ENCODE measurements around the gene KDM2B.

Gene KDM2B

DNA sequence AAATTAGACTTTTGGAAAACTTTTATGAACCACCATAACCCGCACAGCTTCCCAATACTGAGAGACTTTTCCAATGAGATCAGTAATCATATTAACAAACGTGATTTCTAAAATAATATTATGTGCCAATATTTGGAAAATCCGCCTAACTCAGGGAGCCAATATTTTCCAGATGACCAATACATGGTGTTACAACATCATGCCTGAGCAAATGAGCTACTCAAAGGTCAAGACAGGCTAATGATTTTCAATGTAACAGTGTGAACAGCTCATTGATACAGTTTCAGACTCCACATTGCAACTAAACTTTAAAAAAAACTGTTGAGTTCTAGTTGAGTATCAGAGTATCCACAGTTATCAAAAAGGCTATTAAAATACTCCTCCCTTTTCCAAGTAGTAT is 134.1 kb downstream of the KDM2B start:
- peaks cover 17% of the 10 kb centered on the region for H3K4me1 Mint-ChIP-seq (ENCODE audit: low read depth)
- H3K27me3 Mint-ChIP-seq, result no peaks in the 10 kb centered on the region
- H3K4me3 Mint-ChIP-seq, result no peak overlapping the region
- H3K36me3 Mint-ChIP-seq (ENCODE audit: low read depth), result peaks cover 79% of the 10 kb centered on the region
- no peak for DNase-seq
- peak overlapping the region; percentile 9 for H3K27ac Mint-ChIP-seq
- no peaks in the 10 kb centered on the region for H3K9me3 Mint-ChIP-seq

- Mint-ChIP-seq H3K27me3 (no peaks in the 10 kb centered on the region), H3K36me3 (ENCODE audit: low read depth) (peaks cover 80% of the 10 kb centered on the region), H3K27ac (peak overlapping the region; percentile 32), H3K4me1 (ENCODE audit: low read depth) (peaks cover 8% of the 10 kb centered on the region), H3K4me3 (no peak overlapping the region), H3K9me3 (no peaks in the 10 kb centered on the region)
- DNase-seq, result no peak
Observed at GRCh38 chr12:121444842-121445202, 136.0 kb downstream of the KDM2B start.

DNA sequence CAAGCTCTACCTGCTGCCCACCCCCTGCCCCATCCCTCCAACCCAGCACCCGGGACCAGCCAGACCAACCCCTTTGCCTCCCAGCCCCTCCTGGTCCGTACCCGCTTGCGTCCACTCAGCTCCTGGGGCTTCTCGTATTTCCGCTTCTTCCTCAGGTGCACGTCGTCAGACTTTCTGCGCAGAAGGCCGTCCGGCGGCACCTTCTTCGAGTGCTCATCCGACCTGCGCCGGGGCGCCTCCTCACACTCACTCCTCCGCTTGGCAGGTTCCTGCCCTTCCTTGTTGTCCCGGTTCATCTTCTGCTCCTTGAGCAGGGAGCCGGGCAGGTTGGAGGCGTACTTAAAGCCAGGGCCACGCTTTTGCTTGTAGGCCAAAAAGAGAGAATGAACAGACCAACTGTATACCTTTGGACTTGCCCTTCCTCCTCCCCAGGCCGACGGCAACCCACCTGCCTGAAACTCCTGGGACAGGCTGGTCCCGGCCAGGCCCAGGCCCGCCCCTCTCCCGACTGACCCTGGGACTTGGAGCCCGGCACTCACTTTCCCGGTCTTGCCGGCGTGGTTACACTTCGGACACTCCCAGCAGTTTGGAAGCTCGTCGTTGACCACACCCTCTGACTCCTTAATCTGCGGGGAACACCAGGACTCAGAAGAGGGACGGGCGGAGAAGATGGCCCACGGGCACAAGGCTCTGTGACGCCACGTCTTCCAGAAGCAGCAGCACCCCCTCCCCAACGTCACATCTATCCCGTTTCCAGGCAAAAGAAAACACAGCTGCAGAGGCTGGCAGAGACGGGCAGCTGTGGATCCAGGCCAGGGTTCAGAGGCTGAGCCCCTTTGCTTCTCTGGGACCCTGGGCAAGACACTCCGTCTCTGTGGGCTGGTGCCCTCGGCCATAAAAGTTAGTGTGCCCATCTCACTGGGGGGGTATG is 136.6 kb downstream of the KDM2B start:
- H3K36me3 Mint-ChIP-seq (ENCODE audit: low read depth), result peaks cover 80% of the 10 kb centered on the region
- H3K27ac Mint-ChIP-seq, result peak overlapping the region; percentile 66
- H3K4me3 Mint-ChIP-seq, result no peak overlapping the region
- H3K9me3 Mint-ChIP-seq, result no peaks in the 10 kb centered on the region
- peaks cover 5% of the 10 kb centered on the region for H3K4me1 Mint-ChIP-seq (ENCODE audit: low read depth)
- H3K27me3 Mint-ChIP-seq, result no peaks in the 10 kb centered on the region
- DNase-seq, result no peak

DNA sequence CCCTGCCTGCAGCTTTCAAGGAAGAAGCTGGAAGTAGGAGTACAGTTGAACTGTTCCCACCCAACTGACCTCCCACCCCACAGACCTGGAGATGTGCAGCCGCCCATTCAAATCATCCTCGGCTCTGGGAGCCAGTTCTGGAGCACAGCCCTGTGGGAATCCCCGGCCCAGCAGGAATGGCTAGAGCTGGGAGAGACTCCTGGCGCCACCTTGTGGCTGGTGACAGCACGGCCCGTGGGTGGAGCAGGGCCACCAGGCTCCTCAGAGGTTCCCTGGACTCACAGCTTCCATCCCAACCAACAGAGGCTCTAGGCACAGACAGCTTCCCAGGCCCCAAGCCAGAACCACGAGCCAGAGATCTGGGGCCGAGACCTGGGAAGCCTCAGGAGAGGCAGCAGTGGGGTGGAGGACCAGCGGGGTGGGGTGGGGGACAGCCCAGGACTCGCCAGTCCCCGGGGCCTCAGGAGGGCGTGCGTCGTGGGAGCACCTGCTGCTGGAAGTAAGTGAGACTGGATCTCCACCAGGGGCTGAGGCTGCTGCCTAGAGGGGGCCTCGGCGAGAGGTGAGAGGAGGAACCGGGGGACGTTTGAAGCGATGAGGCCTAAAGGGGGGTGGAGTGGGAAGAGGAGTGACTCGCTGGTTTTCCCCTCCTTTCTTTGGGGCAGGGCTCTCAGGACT is 137.5 kb downstream of the KDM2B start:
- peaks cover 80% of the 10 kb centered on the region for H3K36me3 Mint-ChIP-seq (ENCODE audit: low read depth)
- no peak overlapping the region for H3K4me3 Mint-ChIP-seq
- H3K27me3 Mint-ChIP-seq, result no peaks in the 10 kb centered on the region

DNA sequence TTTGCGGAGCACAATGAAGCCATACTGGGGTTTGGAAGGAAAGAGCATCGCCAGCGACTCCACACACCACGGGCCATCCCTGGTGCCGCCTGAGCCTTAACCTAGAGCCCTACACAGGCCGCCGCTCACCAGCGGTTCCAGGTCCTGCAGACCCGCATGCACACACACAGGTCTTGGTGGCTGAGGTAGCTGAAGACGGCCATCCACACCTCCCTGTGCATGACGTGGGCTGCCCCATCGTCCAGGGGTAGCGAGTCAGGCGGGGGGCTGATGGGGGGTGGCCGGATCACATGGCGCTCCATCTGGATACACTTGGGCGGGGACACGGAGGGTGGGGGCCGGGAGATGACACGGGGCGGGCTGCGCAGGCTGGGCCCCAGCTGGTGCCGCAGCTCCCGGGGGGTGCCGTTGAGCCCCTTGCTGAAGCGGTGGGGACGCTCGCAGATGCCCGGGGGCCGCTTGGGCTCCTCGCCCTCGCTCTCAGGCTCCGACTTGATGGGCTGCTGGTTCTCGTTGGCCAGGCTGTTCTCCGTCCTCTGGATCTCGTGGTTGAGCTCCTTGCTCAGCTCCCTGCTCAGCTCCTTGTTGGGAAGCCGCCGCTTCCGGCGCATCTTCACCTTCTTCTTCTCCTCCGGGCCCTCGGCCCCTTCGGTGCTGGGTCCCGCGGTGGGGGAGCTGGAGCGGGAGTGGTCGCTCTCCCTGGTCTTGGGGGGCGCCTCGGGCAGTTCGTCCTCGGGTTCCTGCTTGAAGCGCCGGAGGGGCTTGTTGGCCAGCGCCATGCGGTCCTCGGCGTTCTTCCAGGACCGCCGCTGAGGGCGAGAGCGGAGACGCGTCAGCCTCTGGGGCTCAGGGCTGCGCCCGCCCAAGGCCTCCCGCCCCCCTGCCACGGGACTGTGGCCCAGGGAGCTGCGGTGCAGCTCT is 138.5 kb downstream of the KDM2B start:
- Mint-ChIP-seq H3K4me1 (ENCODE audit: low read depth) (peaks cover 5% of the 10 kb centered on the region), H3K27me3 (no peaks in the 10 kb centered on the region), H3K4me3 (no peak overlapping the region), H3K9me3 (no peaks in the 10 kb centered on the region), H3K36me3 (ENCODE audit: low read depth) (peaks cover 89% of the 10 kb centered on the region), H3K27ac (no peak overlapping the region)
- no peak for DNase-seq

More for the DNA sequence above, 137.5 kb downstream of the KDM2B start:
- no peaks in the 10 kb centered on the region for H3K9me3 Mint-ChIP-seq
- H3K4me1 Mint-ChIP-seq (ENCODE audit: low read depth), result peaks cover 5% of the 10 kb centered on the region
- DNase-seq, result peak; percentile 81
- H3K27ac Mint-ChIP-seq, result peak overlapping the region; percentile 84

GRCh38 chr12:121441555-121441954 is 139.3 kb downstream of the KDM2B start:
- H3K9me3 Mint-ChIP-seq, result peaks cover 6% of the 10 kb centered on the region
- H3K27me3 Mint-ChIP-seq, result no peaks in the 10 kb centered on the region
- DNase-seq, result no peak
- no peak overlapping the region for H3K27ac Mint-ChIP-seq
- H3K4me1 Mint-ChIP-seq (ENCODE audit: low read depth), result peaks cover 5% of the 10 kb centered on the region
- H3K36me3 Mint-ChIP-seq (ENCODE audit: low read depth), result peaks cover 90% of the 10 kb centered on the region
- H3K4me3 Mint-ChIP-seq, result no peak overlapping the region

- Mint-ChIP-seq H3K9me3 (peaks cover 9% of the 10 kb centered on the region), H3K27ac (no peak overlapping the region), H3K4me3 (no peak overlapping the region), H3K4me1 (ENCODE audit: low read depth) (peaks cover 5% of the 10 kb centered on the region), H3K36me3 (ENCODE audit: low read depth) (peaks cover 95% of the 10 kb centered on the region), H3K27me3 (no peaks in the 10 kb centered on the region)
- no peak for DNase-seq
Observed at GRCh38 chr12:121440768-121441167, 140.1 kb downstream of the KDM2B start.

- no peak for DNase-seq
- H3K27ac Mint-ChIP-seq, result peak overlapping the region; percentile 37
Observed at GRCh38 chr12:121439715-121440114, 141.1 kb downstream of the KDM2B start.

GRCh38 chr12:121438905-121439304 is 141.9 kb downstream of the KDM2B start:
- Mint-ChIP-seq H3K4me1 (ENCODE audit: low read depth) (peaks cover 3% of the 10 kb centered on the region), H3K4me3 (no peak overlapping the region), H3K27me3 (no peaks in the 10 kb centered on the region), H3K27ac (no peak overlapping the region), H3K9me3 (peaks cover 9% of the 10 kb centered on the region), H3K36me3 (ENCODE audit: low read depth) (peaks cover 94% of the 10 kb centered on the region)
- DNase-seq, result no peak

More at GRCh38 chr12:121439715-121440114, 141.1 kb downstream of the KDM2B start:
- Mint-ChIP-seq H3K4me3 (no peak overlapping the region), H3K9me3 (peaks cover 9% of the 10 kb centered on the region), H3K36me3 (ENCODE audit: low read depth) (peaks cover 95% of the 10 kb centered on the region), H3K4me1 (ENCODE audit: low read depth) (peaks cover 5% of the 10 kb centered on the region), H3K27me3 (no peaks in the 10 kb centered on the region)

DNA sequence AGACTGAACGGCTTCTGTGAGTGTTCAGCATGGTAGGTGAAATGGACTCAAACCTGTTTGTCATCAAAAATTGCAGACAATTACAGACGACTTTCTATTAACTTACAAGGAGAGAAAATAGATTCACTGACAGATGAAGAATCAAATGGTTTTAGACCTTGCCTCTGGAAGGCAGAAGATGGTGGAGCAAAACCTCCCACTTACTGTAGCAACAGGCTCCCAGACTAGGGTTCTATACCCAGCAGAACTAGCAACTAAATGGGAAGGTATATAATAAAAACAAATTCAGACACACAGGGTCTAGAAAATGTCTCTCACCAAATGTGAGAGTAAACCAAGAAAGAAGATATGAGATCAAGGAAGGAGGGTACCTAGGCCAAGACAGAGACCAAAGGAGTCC is 144.1 kb downstream of the KDM2B start:
- no peaks in the 10 kb centered on the region for H3K27me3 Mint-ChIP-seq
- H3K36me3 Mint-ChIP-seq (ENCODE audit: low read depth), result peaks cover 97% of the 10 kb centered on the region
- no peak overlapping the region for H3K4me3 Mint-ChIP-seq
- H3K4me1 Mint-ChIP-seq (ENCODE audit: low read depth), result no peaks in the 10 kb centered on the region
- no peak for DNase-seq
- H3K9me3 Mint-ChIP-seq, result peaks cover 9% of the 10 kb centered on the region
- no peak overlapping the region for H3K27ac Mint-ChIP-seq

- H3K4me3 Mint-ChIP-seq, result no peak overlapping the region
- no peak for DNase-seq
- peak overlapping the region; percentile 56 for H3K27ac Mint-ChIP-seq
- peaks cover 9% of the 10 kb centered on the region for H3K9me3 Mint-ChIP-seq
- no peaks in the 10 kb centered on the region for H3K4me1 Mint-ChIP-seq (ENCODE audit: low read depth)
- no peaks in the 10 kb centered on the region for H3K27me3 Mint-ChIP-seq
- peaks cover 97% of the 10 kb centered on the region for H3K36me3 Mint-ChIP-seq (ENCODE audit: low read depth)
Observed at GRCh38 chr12:121432740-121433480, 147.9 kb downstream of the KDM2B start.

- Mint-ChIP-seq H3K4me1 (ENCODE audit: low read depth) (no peaks in the 10 kb centered on the region), H3K4me3 (no peak overlapping the region), H3K9me3 (no peaks in the 10 kb centered on the region), H3K27ac (peak overlapping the region; percentile 59), H3K36me3 (ENCODE audit: low read depth) (peaks cover 96% of the 10 kb centered on the region), H3K27me3 (no peaks in the 10 kb centered on the region)
- no peak for DNase-seq
Observed at GRCh38 chr12:121430833-121431415, 149.9 kb downstream of the KDM2B start.

GRCh38 chr12:121428883-121429282 is 151.9 kb downstream of the KDM2B start:
- no peak for DNase-seq
- H3K9me3 Mint-ChIP-seq, result no peaks in the 10 kb centered on the region
- peak overlapping the region; percentile 38 for H3K27ac Mint-ChIP-seq
- no peak overlapping the region for H3K4me3 Mint-ChIP-seq
- no peaks in the 10 kb centered on the region for H3K27me3 Mint-ChIP-seq
- peaks cover 98% of the 10 kb centered on the region for H3K36me3 Mint-ChIP-seq (ENCODE audit: low read depth)
- H3K4me1 Mint-ChIP-seq (ENCODE audit: low read depth), result no peaks in the 10 kb centered on the region

Measured in activated T-cell treated with anti-CD3 and anti-CD28 coated beads, Interleukin-2, amount 50 U/mL, for 24 hours (primary cell).